Measurements from ENCODE around the gene METTL25B.
A peak's percentile ranks its signal among the peaks of the same experiment; 100 is the strongest.

- TF ChIP-seq CTCF (conservative IDR thresholded peaks at IDR 0.05; ENCODE audit: low read length) = peak; percentile 63
- no peak for TF ChIP-seq EZH2phosphoT487 (IDR thresholded peaks at IDR 0.05; ENCODE audit: borderline replicate concordance)
Observed at GRCh38 chr1:156689035-156689952, 39.0 kb upstream of the METTL25B start.
